IMR-90 (cell line): ENCODE data around the gene TMEM214.

Source experiments
- POLR2A ChIP-seq: IDR thresholded peaks from 2 replicates; pipeline ENCODE4 v1.6.1; 2012; ENCODE audit warnings: mild to moderate bottlenecking, low read depth, low read length
- RAD21 ChIP-seq: IDR thresholded peaks from 2 replicates; pipeline ENCODE4 v1.6.1; 2012; ENCODE audit warnings: low read length, improper control_type of control experiment

- no peak for TF ChIP-seq POLR2A
- no peak for TF ChIP-seq RAD21
Measured at GRCh38 chr2:27038631-27039339, 6.0 kb downstream of the TMEM214 start.
